Left forelimb (tissue), 1 donor: ENCODE data around the gene SCAMP2.

ENCODE experiments used
- DNase-seq: peaks from one replicate; pipeline ENCODE4 v3.0.0-alpha.2; 2018; ENCODE audit warnings: low spot score

SCAMP2 gene

GRCh38 chr15:74838137-74838516, 35.0 kb downstream of the SCAMP2 start:
- DNase-seq: no peak

GRCh38 chr15:74837482-74838136, 35.6 kb downstream of the SCAMP2 start:
- DNase-seq: no peak

GRCh38 chr15:74836846-74837245, 36.3 kb downstream of the SCAMP2 start:
- no peak for DNase-seq

- no peak for DNase-seq
Measured at GRCh38 chr15:74835312-74835823, 37.8 kb downstream of the SCAMP2 start.

- DNase-seq: no peak
Measured at GRCh38 chr15:74833376-74834107, 39.6 kb downstream of the SCAMP2 start.

- no peak for DNase-seq
Measured at GRCh38 chr15:74832826-74833225, 40.3 kb downstream of the SCAMP2 start.

- DNase-seq: no peak
Measured at GRCh38 chr15:74831813-74832495, 41.2 kb downstream of the SCAMP2 start.

GRCh38 chr15:74830868-74831267, 42.3 kb downstream of the SCAMP2 start:
- DNase-seq: no peak

- no peak for DNase-seq
Measured at GRCh38 chr15:74829991-74830390, 43.2 kb downstream of the SCAMP2 start.

- no peak for DNase-seq
Measured at GRCh38 chr15:74829486-74829885, 43.7 kb downstream of the SCAMP2 start.

GRCh38 chr15:74828835-74829234, 44.3 kb downstream of the SCAMP2 start:
- DNase-seq: no peak

GRCh38 chr15:74827614-74828013, 45.6 kb downstream of the SCAMP2 start:
- DNase-seq: no peak

- no peak for DNase-seq
Measured at GRCh38 chr15:74826921-74827320, 46.2 kb downstream of the SCAMP2 start.

GRCh38 chr15:74826364-74826819, 46.8 kb downstream of the SCAMP2 start, which contains the start of gene CPLX3:
CPLX3 (plus strand) TSS chr15:74826627; CDS start chr15:74826704, 77 bp downstream.
- no peak for DNase-seq

- no peak for DNase-seq
Measured at GRCh38 chr15:74825866-74826265, 47.3 kb downstream of the SCAMP2 start.

- DNase-seq: no peak
Measured at GRCh38 chr15:74824976-74825375, 48.2 kb downstream of the SCAMP2 start.

- DNase-seq: no peak
Measured at GRCh38 chr15:74823324-74823723, 49.8 kb downstream of the SCAMP2 start.

- no peak for DNase-seq
Measured at GRCh38 chr15:74822233-74822632, 50.9 kb downstream of the SCAMP2 start.

GRCh38 chr15:74821790-74822158, 51.4 kb downstream of the SCAMP2 start:
- no peak for DNase-seq

GRCh38 chr15:74821091-74821789, 51.9 kb downstream of the SCAMP2 start:
- no peak for DNase-seq

GRCh38 chr15:74820056-74820455, 53.1 kb downstream of the SCAMP2 start:
- DNase-seq: no peak

- no peak for DNase-seq
Measured at GRCh38 chr15:74817370-74817737, 55.8 kb downstream of the SCAMP2 start.
